ENCODE results near the gene STRN4. TPM values are rescaled to one million over a fixed set of nuclear protein-coding genes. Genes with fewer than 3 reads are reported as not detected.

STRN4 gene
- total RNA-seq, 1 experiment from 2014 or later, result 37.5 TPM

DNA sequence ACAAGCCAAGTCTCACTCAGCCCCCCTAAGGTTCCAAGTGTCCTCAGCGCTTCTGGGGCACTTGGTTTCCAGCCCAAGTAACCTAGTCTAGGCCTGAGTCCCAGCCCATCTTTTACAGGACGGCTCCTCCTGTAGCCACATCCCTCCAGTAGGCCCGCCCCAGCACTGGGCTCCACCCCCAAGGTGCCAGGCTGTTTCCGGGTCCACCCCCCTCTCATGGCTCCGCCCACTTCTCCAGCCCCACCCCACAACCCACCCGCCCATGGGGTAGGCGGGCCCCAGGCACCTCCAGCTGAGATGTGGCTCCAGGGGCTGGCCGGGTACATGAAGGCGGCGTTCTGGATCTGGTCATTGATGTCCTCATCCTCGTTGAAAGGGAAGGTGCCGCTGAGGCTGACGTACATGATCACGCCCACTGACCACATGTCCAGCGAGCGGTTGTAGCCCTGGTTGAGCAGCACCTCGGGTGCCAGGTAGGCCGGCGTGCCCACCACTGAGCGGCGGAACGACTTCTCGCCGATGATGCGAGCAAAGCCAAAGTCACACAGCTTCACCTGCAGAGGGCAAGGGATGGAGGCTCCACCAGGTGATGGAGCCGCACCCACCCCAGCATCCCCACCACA lies 68.0 kb downstream of the STRN4 start:
- no peaks in the 10 kb centered on the region; the same call in 1 of the 2 replicates for H3K79me2 ChIP-seq (ENCODE audit: low read length)
- no peak overlapping the region for H2AFZ ChIP-seq (ENCODE audit: low read length)
- peaks cover 7% of the 10 kb centered on the region; the same call in 1 of the 2 replicates for H4K20me1 ChIP-seq (ENCODE audit: insufficient read depth, low read depth, low read length)
- H3K4me2 ChIP-seq (ENCODE audit: low read depth, low read length, poor library complexity, severe bottlenecking), result no peak overlapping the region
- peak; percentile 94 for DNase-seq
- no peak overlapping the region for H3K9ac ChIP-seq (ENCODE audit: low read length)
- no peaks in the 10 kb centered on the region for H3K27me3 ChIP-seq (ENCODE audit: low read length)
- no peaks in the 10 kb centered on the region for H3K4me1 ChIP-seq (ENCODE audit: low read length)
- no peaks in the 10 kb centered on the region for H3K9me3 ChIP-seq (ENCODE audit: low read length)
- no peak overlapping the region for H3K4me3 ChIP-seq (ENCODE audit: low read length)
- no peak overlapping the region for H3K27ac ChIP-seq (ENCODE audit: low read length)
- H3K9me2 ChIP-seq (replicated peaks; ENCODE audit: insufficient read depth, low read length), result no peaks in the 10 kb centered on the region
- peaks cover 25% of the 10 kb centered on the region for H3K36me3 ChIP-seq (ENCODE audit: insufficient read depth, low read length)

DNA sequence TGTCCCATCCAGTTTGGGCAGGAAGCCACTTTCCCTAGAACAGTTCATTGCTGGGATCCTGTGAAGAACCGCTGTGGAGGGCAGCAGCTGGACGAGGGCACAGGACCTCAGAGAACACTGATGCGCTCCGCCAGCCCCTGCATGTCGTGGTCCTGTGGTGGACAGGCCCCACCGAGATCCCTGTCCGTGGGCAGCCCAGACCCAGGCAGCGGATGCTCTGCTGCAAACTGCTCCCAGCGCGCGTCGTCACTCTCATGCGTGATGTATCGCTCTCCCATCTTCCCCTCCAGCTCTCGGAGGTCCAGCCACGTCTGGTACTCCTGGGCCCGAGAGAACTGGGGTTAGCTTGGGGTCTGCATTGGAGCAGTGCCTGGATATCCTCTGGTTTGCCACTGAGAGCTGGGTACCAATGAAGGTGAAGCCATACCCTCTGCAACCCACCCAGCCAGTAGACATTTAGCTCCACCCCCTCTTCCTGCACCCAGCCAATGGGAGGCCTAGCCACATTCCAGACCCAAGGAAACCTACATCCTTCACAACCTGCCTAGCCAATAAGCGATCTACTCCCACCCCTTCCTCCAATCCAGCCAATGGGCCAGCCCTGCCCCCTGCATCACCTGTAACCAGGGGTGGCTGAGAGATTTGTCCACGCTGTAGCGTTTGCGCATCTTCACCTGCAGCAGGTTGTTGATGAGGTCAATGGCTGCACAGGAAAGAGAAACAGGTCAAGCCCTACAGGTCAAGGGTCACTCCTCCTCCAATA lies 71.7 kb downstream of the STRN4 start:
- no peaks in the 10 kb centered on the region for H3K9me2 ChIP-seq (replicated peaks; ENCODE audit: insufficient read depth, low read length)
- H3K4me3 ChIP-seq (ENCODE audit: low read length), result no peak overlapping the region
- H3K36me3 ChIP-seq (ENCODE audit: insufficient read depth, low read length), result peaks cover 23% of the 10 kb centered on the region
- H3K27ac ChIP-seq (ENCODE audit: low read length), result no peak overlapping the region
- H3K9ac ChIP-seq (ENCODE audit: low read length), result no peak overlapping the region
- H3K4me2 ChIP-seq (ENCODE audit: low read depth, low read length, poor library complexity, severe bottlenecking), result no peak overlapping the region
- no peaks in the 10 kb centered on the region; the same call in 1 of the 2 replicates for H3K79me2 ChIP-seq (ENCODE audit: low read length)
- DNase-seq, result peak; percentile 78
- H3K9me3 ChIP-seq (ENCODE audit: low read length), result no peaks in the 10 kb centered on the region
- peaks cover 7% of the 10 kb centered on the region; the same call in 1 of the 2 replicates for H4K20me1 ChIP-seq (ENCODE audit: insufficient read depth, low read depth, low read length)
- H3K4me1 ChIP-seq (ENCODE audit: low read length), result no peaks in the 10 kb centered on the region
- H2AFZ ChIP-seq (ENCODE audit: low read length), result no peak overlapping the region
- H3K27me3 ChIP-seq (ENCODE audit: low read length), result no peaks in the 10 kb centered on the region

DNA sequence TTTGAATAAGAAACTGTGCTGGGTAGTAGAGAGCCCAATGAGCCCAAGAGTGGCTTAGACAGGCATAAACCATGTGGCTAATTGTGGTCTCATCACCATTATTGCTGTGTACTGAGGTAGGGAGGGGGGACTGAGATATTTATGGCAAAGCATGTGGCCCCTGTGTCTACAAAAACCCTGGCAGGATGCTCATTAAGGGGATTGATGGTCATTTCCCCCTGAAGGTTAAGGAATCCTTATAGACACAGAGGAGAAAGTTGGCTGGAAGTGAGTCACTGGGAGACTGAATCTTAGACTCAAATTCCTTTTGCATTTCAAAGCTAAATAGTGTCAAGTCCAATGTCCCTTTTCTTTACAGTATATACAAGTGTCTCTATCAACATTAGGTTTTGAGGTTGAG lies 75.4 kb downstream of the STRN4 start:
- H3K9me2 ChIP-seq (replicated peaks; ENCODE audit: insufficient read depth, low read length), result no peaks in the 10 kb centered on the region
- H3K4me1 ChIP-seq (ENCODE audit: low read length), result no peaks in the 10 kb centered on the region
- no peaks in the 10 kb centered on the region for H3K9me3 ChIP-seq (ENCODE audit: low read length)
- no peak for DNase-seq
- no peak overlapping the region for H3K4me2 ChIP-seq (ENCODE audit: low read depth, low read length, poor library complexity, severe bottlenecking)
- H3K27me3 ChIP-seq (ENCODE audit: low read length), result no peaks in the 10 kb centered on the region
- no peaks in the 10 kb centered on the region for H3K79me2 ChIP-seq (ENCODE audit: low read length)
- H3K9ac ChIP-seq (ENCODE audit: low read length), result no peak overlapping the region
- no peak overlapping the region for H3K4me3 ChIP-seq (ENCODE audit: low read length)
- no peak overlapping the region for H2AFZ ChIP-seq (ENCODE audit: low read length)
- peaks cover 7% of the 10 kb centered on the region for H3K36me3 ChIP-seq (ENCODE audit: insufficient read depth, low read length)
- H4K20me1 ChIP-seq (ENCODE audit: insufficient read depth, low read depth, low read length), result no peaks in the 10 kb centered on the region
- no peak overlapping the region for H3K27ac ChIP-seq (ENCODE audit: low read length)

Small RNA genes within 50 kb of the gene (small RNA-seq; reads per million reads assigned to genes)
- gene MIR320E (not detected), gene RF00019 (not detected), gene RN7SL364P (not detected)

Other genes with a start within 250 kb of the STRN4 start
- 103 and 122 TPM in 2 replicates for gene CALM3, start 145.1 kb downstream of the STRN4 start, total RNA-seq (2014; rRNA removed; shearing (Covaris generic); ENCODE audit: low replicate concordance)
- not detected in 2 replicates for gene PTGIR, start 121.4 kb downstream of the STRN4 start, total RNA-seq (2014; rRNA removed; shearing (Covaris generic); ENCODE audit: low replicate concordance)
- not detected in 2 replicates for gene GNG8, start 110.2 kb downstream of the STRN4 start, total RNA-seq (2014; rRNA removed; shearing (Covaris generic); ENCODE audit: low replicate concordance)
- 0.14 and 0.19 TPM in 2 replicates for gene DACT3, start 85.3 kb downstream of the STRN4 start, total RNA-seq (2014; rRNA removed; shearing (Covaris generic); ENCODE audit: low replicate concordance)
- 20.0 and 34.6 TPM in 2 replicates for gene PRKD2, start 29.3 kb downstream of the STRN4 start, total RNA-seq (2014; rRNA removed; shearing (Covaris generic); ENCODE audit: low replicate concordance)
- 14.6 and 18.4 TPM in 2 replicates for gene FKRP, start 393 bp downstream of the STRN4 start, total RNA-seq (2014; rRNA removed; shearing (Covaris generic); ENCODE audit: low replicate concordance)
- 116 and 189 TPM in 2 replicates for gene SLC1A5, start 42.1 kb upstream of the STRN4 start, total RNA-seq (2014; rRNA removed; shearing (Covaris generic); ENCODE audit: low replicate concordance)
- gene AP2S1, start 104.4 kb upstream of the STRN4 start, total RNA-seq (2014; rRNA removed; shearing (Covaris generic); ENCODE audit: low replicate concordance), result 63.7 and 85.5 TPM in 2 replicates
- 19.7 and 30.4 TPM in 2 replicates for gene ARHGAP35, start 114.5 kb upstream of the STRN4 start, total RNA-seq (2014; rRNA removed; shearing (Covaris generic); ENCODE audit: low replicate concordance)